PFSK-1 (cell line): ENCODE measurements around the gene CXorf65.

Source experiments
- FOXP2 ChIP-seq: optimal IDR thresholded peaks from 2 replicates; pipeline ENCODE3; 2011; ENCODE audit warnings: borderline replicate concordance, control low read depth, inconsistent platforms; ENCODE audit not compliant: insufficient read depth; ENCODE audit errors: extremely low read length, extremely low read depth
- POLR2AphosphoS5 ChIP-seq: IDR thresholded peaks from 2 replicates; pipeline ENCODE4 v1.6.1; 2012; ENCODE audit warnings: low read depth, mild to moderate bottlenecking, control low read depth, low read length, moderate library complexity
- SIN3A ChIP-seq: IDR thresholded peaks from 2 replicates; pipeline ENCODE4 v1.6.1; 2012; ENCODE audit warnings: mild to moderate bottlenecking, low read length, moderate library complexity, borderline replicate concordance; ENCODE audit not compliant: insufficient read depth
- TAF1 ChIP-seq: IDR thresholded peaks from 2 replicates; pipeline ENCODE4 v1.6.1; 2012; ENCODE audit warnings: low read length, control low read depth, borderline replicate concordance; ENCODE audit not compliant: insufficient read depth
- TF ChIP-seq, protein P1 (sequence below), 2 experiments: IDR thresholded peaks; 2 replicates each; pipeline versions ENCODE4 v1.6.1 to v1.8.0; 2011 to 2012; ENCODE audit warnings: low read depth in 2 of 2, low read length in 2 of 2, control low read depth in 1 of 2, inconsistent platforms in 1 of 2, mild to moderate bottlenecking in 1 of 2, moderate library complexity in 1 of 2; ENCODE audit not compliant: insufficient read depth in 1 of 2

Gene CXorf65

DNA sequence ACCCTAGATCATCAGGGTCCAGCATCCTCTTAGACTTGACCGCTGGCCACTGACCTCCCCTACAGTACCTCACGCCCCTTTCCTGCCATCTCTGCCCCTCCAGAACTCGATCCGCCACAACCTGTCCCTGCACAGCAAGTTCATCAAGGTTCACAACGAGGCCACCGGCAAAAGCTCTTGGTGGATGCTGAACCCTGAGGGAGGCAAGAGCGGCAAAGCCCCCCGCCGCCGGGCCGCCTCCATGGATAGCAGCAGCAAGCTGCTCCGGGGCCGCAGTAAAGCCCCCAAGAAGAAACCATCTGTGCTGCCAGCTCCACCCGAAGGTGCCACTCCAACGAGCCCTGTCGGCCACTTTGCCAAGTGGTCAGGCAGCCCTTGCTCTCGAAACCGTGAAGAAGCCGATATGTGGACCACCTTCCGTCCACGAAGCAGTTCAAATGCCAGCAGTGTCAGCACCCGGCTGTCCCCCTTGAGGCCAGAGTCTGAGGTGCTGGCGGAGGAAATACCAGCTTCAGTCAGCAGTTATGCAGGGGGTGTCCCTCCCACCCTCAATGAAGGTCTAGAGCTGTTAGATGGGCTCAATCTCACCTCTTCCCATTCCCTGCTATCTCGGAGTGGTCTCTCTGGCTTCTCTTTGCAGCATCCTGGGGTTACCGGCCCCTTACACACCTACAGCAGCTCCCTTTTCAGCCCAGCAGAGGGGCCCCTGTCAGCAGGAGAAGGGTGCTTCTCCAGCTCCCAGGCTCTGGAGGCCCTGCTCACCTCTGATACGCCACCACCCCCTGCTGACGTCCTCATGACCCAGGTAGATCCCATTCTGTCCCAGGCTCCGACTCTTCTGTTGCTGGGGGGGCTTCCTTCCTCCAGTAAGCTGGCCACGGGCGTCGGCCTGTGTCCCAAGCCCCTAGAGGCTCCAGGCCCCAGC lies 5.7 kb downstream of the CXorf65 start:
- TF ChIP-seq TAF1 (no peak), SIN3A (no peak)

DNA sequence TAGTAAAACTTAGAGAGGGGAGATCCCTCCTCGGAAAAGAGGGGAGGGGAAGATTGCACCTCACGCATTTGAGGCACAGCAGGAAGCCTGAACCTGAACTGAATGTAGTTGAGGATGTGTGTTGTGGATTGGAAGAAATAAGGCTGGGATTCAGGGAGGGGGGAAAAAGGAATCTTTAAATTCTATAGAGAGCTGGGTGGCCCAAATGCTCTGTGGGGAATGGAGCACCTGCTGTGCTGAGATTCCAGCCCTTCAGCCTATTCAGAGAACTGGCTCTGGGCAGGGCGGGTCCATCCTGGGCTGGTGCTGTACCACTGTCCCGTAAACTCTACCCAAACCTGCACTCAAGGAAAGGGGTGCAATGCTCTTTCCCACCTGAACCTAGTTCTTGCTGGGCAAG lies 6.8 kb downstream of the CXorf65 start:
- no peak for TF ChIP-seq SIN3A
- TF ChIP-seq POLR2AphosphoS5, result no peak
- TF ChIP-seq TAF1, result no peak

DNA sequence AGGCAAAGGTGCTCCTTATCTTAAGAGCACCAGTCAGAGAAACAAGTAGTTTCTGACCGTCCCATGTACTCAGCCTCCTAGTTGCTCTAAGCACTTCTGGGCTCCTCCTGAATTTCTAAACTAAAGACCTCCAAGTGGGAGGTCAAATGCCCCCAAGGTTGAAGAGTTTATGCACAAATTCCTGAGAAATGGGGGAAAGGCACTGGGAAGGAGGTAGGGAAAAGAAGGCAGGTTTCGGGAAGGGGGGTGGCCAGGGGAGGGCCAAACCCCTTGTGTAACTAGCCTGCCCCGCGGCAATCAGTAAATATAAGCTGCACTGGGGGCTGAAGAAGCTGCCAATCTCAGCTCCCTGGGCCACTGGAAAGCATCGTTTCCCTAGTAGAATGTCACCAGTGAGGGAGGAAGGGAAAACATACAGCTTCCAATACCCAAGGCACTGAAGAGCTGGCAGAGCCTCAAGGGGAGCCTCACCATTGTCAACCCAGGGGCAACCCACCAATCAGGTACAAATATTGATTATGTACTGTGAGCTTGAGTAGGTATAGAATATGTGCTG lies 7.5 kb downstream of the CXorf65 start:
- no peak for TF ChIP-seq FOXP2
- TF ChIP-seq SIN3A, result no peak
- TF ChIP-seq TAF1, result no peak
- TF ChIP-seq POLR2AphosphoS5, result no peak
- TF ChIP-seq, protein P1, sequence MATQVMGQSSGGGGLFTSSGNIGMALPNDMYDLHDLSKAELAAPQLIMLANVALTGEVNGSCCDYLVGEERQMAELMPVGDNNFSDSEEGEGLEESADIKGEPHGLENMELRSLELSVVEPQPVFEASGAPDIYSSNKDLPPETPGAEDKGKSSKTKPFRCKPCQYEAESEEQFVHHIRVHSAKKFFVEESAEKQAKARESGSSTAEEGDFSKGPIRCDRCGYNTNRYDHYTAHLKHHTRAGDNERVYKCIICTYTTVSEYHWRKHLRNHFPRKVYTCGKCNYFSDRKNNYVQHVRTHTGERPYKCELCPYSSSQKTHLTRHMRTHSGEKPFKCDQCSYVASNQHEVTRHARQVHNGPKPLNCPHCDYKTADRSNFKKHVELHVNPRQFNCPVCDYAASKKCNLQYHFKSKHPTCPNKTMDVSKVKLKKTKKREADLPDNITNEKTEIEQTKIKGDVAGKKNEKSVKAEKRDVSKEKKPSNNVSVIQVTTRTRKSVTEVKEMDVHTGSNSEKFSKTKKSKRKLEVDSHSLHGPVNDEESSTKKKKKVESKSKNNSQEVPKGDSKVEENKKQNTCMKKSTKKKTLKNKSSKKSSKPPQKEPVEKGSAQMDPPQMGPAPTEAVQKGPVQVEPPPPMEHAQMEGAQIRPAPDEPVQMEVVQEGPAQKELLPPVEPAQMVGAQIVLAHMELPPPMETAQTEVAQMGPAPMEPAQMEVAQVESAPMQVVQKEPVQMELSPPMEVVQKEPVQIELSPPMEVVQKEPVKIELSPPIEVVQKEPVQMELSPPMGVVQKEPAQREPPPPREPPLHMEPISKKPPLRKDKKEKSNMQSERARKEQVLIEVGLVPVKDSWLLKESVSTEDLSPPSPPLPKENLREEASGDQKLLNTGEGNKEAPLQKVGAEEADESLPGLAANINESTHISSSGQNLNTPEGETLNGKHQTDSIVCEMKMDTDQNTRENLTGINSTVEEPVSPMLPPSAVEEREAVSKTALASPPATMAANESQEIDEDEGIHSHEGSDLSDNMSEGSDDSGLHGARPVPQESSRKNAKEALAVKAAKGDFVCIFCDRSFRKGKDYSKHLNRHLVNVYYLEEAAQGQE (IDR thresholded peaks at IDR 0.05; ENCODE audit: insufficient read depth in 1 of 2, low read depth in 2 of 2, low read length in 2 of 2), result no peak

DNA sequence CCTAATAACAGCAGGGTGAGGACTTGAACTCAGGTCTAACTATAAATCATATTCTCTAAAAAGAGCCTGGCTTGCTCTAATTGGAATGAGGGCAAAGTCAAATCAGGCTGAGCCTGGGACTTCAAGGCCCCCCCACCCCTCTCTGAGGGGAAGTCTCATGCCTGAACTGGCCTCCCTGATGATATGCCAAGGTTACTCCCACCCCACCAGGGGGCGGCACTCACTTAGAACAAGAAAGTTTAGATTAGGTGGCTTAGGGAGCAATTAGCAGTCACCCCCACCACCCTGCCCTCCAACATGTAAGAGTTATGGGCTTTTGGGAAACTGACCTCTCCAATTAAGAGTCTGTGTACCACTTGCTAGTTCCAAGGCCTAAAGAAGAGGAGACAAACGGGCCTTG lies 8.2 kb downstream of the CXorf65 start:
- no peak for TF ChIP-seq SIN3A
- TF ChIP-seq, protein P1 (IDR thresholded peaks at IDR 0.05; ENCODE audit: insufficient read depth in 1 of 2, low read depth in 2 of 2, low read length in 2 of 2), result no peak
- TF ChIP-seq POLR2AphosphoS5, result no peak
- TF ChIP-seq FOXP2, result no peak
- TF ChIP-seq TAF1, result no peak

DNA sequence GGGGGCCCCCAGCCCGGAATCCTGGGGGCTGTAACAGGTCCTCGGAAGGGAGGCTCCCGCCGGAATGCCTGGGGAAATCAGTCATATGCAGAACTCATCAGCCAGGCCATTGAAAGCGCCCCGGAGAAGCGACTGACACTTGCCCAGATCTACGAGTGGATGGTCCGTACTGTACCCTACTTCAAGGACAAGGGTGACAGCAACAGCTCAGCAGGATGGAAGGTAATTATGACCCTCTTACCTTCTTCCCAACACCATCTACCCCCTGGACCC lies 9.8 kb downstream of the CXorf65 start:
- TF ChIP-seq SIN3A, result no peak
- TF ChIP-seq TAF1, result no peak
- TF ChIP-seq FOXP2, result no peak
- TF ChIP-seq, protein P1 (IDR thresholded peaks at IDR 0.05; ENCODE audit: insufficient read depth in 1 of 2, low read depth in 2 of 2, low read length in 2 of 2), result no peak
- TF ChIP-seq POLR2AphosphoS5, result no peak

DNA sequence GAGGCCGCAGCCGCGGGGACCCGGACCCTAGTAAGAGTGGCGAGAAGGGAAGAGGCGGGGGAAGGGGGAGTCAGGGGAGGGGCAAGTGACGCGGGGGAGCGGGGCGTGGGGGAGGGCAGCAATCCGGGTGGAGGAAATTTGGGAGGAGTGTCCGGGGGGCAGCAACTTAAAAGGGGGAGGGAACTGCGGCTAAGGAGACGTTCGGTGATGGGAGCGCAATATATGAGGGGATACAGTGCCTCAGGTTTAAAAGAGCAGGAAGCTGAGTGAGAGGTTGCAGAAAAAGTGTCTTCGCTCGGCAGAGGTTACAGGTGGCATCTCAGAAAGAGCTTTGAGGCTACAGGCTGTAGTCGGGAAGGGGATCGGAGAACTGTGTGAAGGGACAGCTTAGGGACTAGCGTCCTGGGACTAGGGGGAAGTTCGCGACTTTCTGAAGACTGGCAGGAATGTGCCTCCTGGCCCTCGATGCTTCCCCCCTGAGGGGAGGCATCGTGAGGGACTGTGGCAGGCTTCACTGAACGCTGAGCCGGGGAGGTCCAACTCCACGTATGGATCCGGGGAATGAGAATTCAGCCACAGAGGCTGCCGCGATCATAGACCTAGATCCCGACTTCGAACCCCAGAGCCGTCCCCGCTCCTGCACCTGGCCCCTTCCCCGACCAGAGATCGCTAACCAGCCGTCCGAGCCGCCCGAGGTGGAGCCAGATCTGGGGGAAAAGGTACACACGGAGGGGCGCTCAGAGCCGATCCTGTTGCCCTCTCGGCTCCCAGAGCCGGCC lies 10.4 kb downstream of the CXorf65 start:
- no peak for TF ChIP-seq POLR2AphosphoS5
- TF ChIP-seq, protein P1 (IDR thresholded peaks at IDR 0.05; ENCODE audit: insufficient read depth in 1 of 2, low read depth in 2 of 2, low read length in 2 of 2), result no peak
- no peak for TF ChIP-seq SIN3A
- no peak for TF ChIP-seq TAF1
- no peak for TF ChIP-seq FOXP2
